ENCODE results near the gene LIM2.

LIM2 gene

GRCh38 chr19:51365211-51365964 lies 22.4 kb downstream of the LIM2 start:
- ATAC-seq (no peak), DNase-seq (no peak)
- H3K4me1 Mint-ChIP-seq = peaks cover 62% of the 10 kb centered on the region
- H3K9me3 Mint-ChIP-seq = no peaks in the 10 kb centered on the region
- peak overlapping the region; percentile 92 for H3K27ac Mint-ChIP-seq
- peak overlapping the region; percentile 100 for H3K4me3 Mint-ChIP-seq
- H3K27me3 Mint-ChIP-seq = no peaks in the 10 kb centered on the region
- H3K36me3 Mint-ChIP-seq (ENCODE audit: low read depth) = peaks cover 43% of the 10 kb centered on the region

GRCh38 chr19:51364200-51365106 lies 23.3 kb downstream of the LIM2 start:
- H3K4me3 Mint-ChIP-seq = peak overlapping the region; percentile 100
- H3K27ac Mint-ChIP-seq = peak overlapping the region; percentile 98
- no peaks in the 10 kb centered on the region for H3K27me3 Mint-ChIP-seq
- ATAC-seq (no peak), DNase-seq (no peak)
- H3K36me3 Mint-ChIP-seq (ENCODE audit: low read depth) = peaks cover 40% of the 10 kb centered on the region
- peaks cover 61% of the 10 kb centered on the region for H3K4me1 Mint-ChIP-seq
- no peaks in the 10 kb centered on the region for H3K9me3 Mint-ChIP-seq

GRCh38 chr19:51361239-51361638 lies 26.5 kb downstream of the LIM2 start:
- no peak for DNase-seq
- Mint-ChIP-seq H3K4me3 (no peak overlapping the region), H3K36me3 (ENCODE audit: low read depth) (peaks cover 30% of the 10 kb centered on the region), H3K27ac (no peak overlapping the region), H3K9me3 (no peaks in the 10 kb centered on the region), H3K4me1 (peaks cover 62% of the 10 kb centered on the region), H3K27me3 (no peaks in the 10 kb centered on the region)
- ATAC-seq = no peak

- H3K27me3 Mint-ChIP-seq = no peaks in the 10 kb centered on the region
- peaks cover 62% of the 10 kb centered on the region for H3K4me1 Mint-ChIP-seq
- peaks cover 33% of the 10 kb centered on the region for H3K36me3 Mint-ChIP-seq (ENCODE audit: low read depth)
- no peak overlapping the region for H3K4me3 Mint-ChIP-seq
- ATAC-seq = no peak
- H3K27ac Mint-ChIP-seq = no peak overlapping the region
- DNase-seq = no peak
- H3K9me3 Mint-ChIP-seq = no peaks in the 10 kb centered on the region
Observed at GRCh38 chr19:51359294-51359693, 28.5 kb downstream of the LIM2 start.

- Mint-ChIP-seq H3K36me3 (ENCODE audit: low read depth) (peaks cover 26% of the 10 kb centered on the region), H3K27me3 (no peaks in the 10 kb centered on the region), H3K4me1 (peaks cover 49% of the 10 kb centered on the region), H3K9me3 (no peaks in the 10 kb centered on the region), H3K4me3 (no peak overlapping the region), H3K27ac (no peak overlapping the region)
- ATAC-seq (no peak), DNase-seq (no peak)
Observed at GRCh38 chr19:51357952-51358351, 29.8 kb downstream of the LIM2 start.

GRCh38 chr19:51356159-51356801 lies 31.5 kb downstream of the LIM2 start:
- no peaks in the 10 kb centered on the region for H3K27me3 Mint-ChIP-seq
- no peak for DNase-seq
- ATAC-seq = no peak
- no peak overlapping the region for H3K27ac Mint-ChIP-seq
- H3K9me3 Mint-ChIP-seq = no peaks in the 10 kb centered on the region
- H3K4me3 Mint-ChIP-seq = no peak overlapping the region
- peaks cover 36% of the 10 kb centered on the region for H3K4me1 Mint-ChIP-seq
- H3K36me3 Mint-ChIP-seq (ENCODE audit: low read depth) = peaks cover 31% of the 10 kb centered on the region

- peak overlapping the region; percentile 75 for H3K27ac Mint-ChIP-seq
- peak; percentile 52 for DNase-seq
- ATAC-seq = peak; percentile 63
- peaks cover 40% of the 10 kb centered on the region for H3K36me3 Mint-ChIP-seq (ENCODE audit: low read depth)
- no peaks in the 10 kb centered on the region for H3K27me3 Mint-ChIP-seq
- H3K9me3 Mint-ChIP-seq = no peaks in the 10 kb centered on the region
- peaks cover 30% of the 10 kb centered on the region for H3K4me1 Mint-ChIP-seq
- H3K4me3 Mint-ChIP-seq = peak overlapping the region; percentile 50
Observed at GRCh38 chr19:51354742-51355148, 33.0 kb downstream of the LIM2 start.

GRCh38 chr19:51354103-51354741 lies 33.6 kb downstream of the LIM2 start:
- peaks cover 25% of the 10 kb centered on the region for H3K4me1 Mint-ChIP-seq
- ATAC-seq (no peak), DNase-seq (no peak)
- peaks cover 40% of the 10 kb centered on the region for H3K36me3 Mint-ChIP-seq (ENCODE audit: low read depth)
- no peak overlapping the region for H3K27ac Mint-ChIP-seq
- no peaks in the 10 kb centered on the region for H3K27me3 Mint-ChIP-seq
- no peaks in the 10 kb centered on the region for H3K9me3 Mint-ChIP-seq
- H3K4me3 Mint-ChIP-seq = no peak overlapping the region

GRCh38 chr19:51352783-51353360 lies 34.9 kb downstream of the LIM2 start:
- H3K36me3 Mint-ChIP-seq (ENCODE audit: low read depth) = peaks cover 40% of the 10 kb centered on the region
- H3K4me1 Mint-ChIP-seq = peaks cover 24% of the 10 kb centered on the region
- H3K27me3 Mint-ChIP-seq = no peaks in the 10 kb centered on the region
- ATAC-seq (no peak), DNase-seq (no peak)
- H3K27ac Mint-ChIP-seq = no peak overlapping the region
- no peak overlapping the region for H3K4me3 Mint-ChIP-seq
- H3K9me3 Mint-ChIP-seq = no peaks in the 10 kb centered on the region

GRCh38 chr19:51351266-51351990 lies 36.3 kb downstream of the LIM2 start:
- H3K4me3 Mint-ChIP-seq = no peak overlapping the region
- no peaks in the 10 kb centered on the region for H3K27me3 Mint-ChIP-seq
- H3K36me3 Mint-ChIP-seq (ENCODE audit: low read depth) = peaks cover 33% of the 10 kb centered on the region
- peak overlapping the region; percentile 53 for H3K27ac Mint-ChIP-seq
- ATAC-seq (no peak), DNase-seq (no peak)
- no peaks in the 10 kb centered on the region for H3K9me3 Mint-ChIP-seq
- H3K4me1 Mint-ChIP-seq = peaks cover 16% of the 10 kb centered on the region

GRCh38 chr19:51347209-51347928 lies 40.4 kb downstream of the LIM2 start:
- ATAC-seq (no peak), DNase-seq (no peak)
- Mint-ChIP-seq H3K27ac (no peak overlapping the region), H3K9me3 (no peaks in the 10 kb centered on the region), H3K27me3 (no peaks in the 10 kb centered on the region), H3K36me3 (ENCODE audit: low read depth) (peaks cover 28% of the 10 kb centered on the region), H3K4me1 (peaks cover 9% of the 10 kb centered on the region), H3K4me3 (no peak overlapping the region)

- H3K27ac Mint-ChIP-seq = no peak overlapping the region
- no peak overlapping the region for H3K4me3 Mint-ChIP-seq
- H3K9me3 Mint-ChIP-seq = no peaks in the 10 kb centered on the region
- H3K27me3 Mint-ChIP-seq = no peaks in the 10 kb centered on the region
- H3K4me1 Mint-ChIP-seq = peaks cover 12% of the 10 kb centered on the region
- peaks cover 22% of the 10 kb centered on the region for H3K36me3 Mint-ChIP-seq (ENCODE audit: low read depth)
- ATAC-seq = no peak
- no peak for DNase-seq
Observed at GRCh38 chr19:51346742-51347141, 41.0 kb downstream of the LIM2 start.

- H3K9me3 Mint-ChIP-seq = no peaks in the 10 kb centered on the region
- H3K27ac Mint-ChIP-seq = no peak overlapping the region
- peaks cover 11% of the 10 kb centered on the region for H3K36me3 Mint-ChIP-seq (ENCODE audit: low read depth)
- no peak overlapping the region for H3K4me3 Mint-ChIP-seq
- ATAC-seq (no peak), DNase-seq (no peak)
- peaks cover 15% of the 10 kb centered on the region for H3K4me1 Mint-ChIP-seq
- peaks cover 4% of the 10 kb centered on the region for H3K27me3 Mint-ChIP-seq
Observed at GRCh38 chr19:51345076-51345620, 42.6 kb downstream of the LIM2 start.

Measured in activated naive CD8-positive, alpha-beta T cell treated with anti-CD3 and anti-CD28 coated beads, Interleukin-2, amount 50 U/mL, for 24 hours (primary cell).